GM19395 (cell line): ENCODE data around the gene PPY.
"Not testable (repeated sequence)": the region's sequence is repeated elsewhere in the genome, so short reads cannot be mapped to it uniquely, and the experiment has no call there.

Experiments used
- ATAC-seq: cut with Tn5 transposase; IDR thresholded peaks from one replicate; pipeline ENCODE4 v1.9.1; 2021; ENCODE audit warnings: mild to moderate bottlenecking, moderate library complexity; ENCODE audit not compliant: unreplicated experiment

The PPY gene

DNA sequence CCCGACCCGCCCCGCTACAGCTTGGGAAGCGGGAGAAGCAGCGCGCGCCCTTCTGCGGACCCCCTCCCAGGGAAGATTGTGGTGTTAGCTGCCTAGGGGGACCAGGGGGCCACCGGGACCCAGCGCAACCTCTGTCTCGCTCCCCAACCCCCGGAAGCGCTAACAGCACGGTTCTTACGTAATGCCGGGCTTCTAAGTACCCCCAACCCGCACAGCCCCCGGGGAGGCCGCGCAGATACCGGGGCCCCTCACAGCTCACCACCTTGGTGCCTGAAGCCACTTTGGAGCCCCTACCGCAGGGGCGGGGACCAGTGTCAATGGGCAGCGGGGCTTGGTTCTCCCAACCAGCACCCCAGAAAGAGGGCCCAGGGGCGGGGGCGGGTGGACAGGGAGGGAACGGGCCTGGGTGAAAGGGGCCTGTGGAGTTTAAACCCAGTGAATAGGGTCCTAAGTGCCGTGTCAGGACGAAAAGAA, 35.3 kb downstream of the PPY start:
- ATAC-seq = no peak

- no peak for ATAC-seq
These were observed 36.1 kb downstream of the PPY start for GRCh38 chr17:43905985-43906852.

DNA sequence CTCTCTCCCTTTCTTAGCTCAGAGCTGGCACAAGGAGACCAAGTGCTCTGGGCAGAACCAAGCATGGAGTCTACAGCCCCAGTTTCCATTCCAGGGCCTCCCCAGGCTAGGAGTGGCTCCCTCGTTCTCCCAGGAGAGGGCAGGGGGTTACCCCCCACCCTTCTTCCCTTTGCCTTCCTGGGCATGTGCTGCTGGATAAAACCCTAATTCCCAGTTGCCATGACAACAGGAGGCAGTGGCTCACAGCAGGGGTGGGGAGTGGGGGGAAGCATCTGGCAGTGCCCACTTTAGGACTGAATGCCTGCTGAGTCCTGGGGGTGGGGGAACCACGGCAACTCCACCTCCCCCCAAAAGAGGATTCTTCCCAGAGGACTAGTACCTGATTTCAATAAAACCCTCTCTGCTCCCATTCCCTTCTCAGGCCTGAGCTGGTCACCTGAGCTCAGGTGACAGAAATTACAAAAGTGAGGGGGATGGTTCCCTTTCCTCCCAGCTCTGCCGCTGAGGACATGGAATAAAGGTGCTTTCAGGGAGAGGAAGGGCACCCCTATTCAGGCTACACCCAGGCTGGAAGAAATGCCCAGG, 36.8 kb downstream of the PPY start:
- no peak for ATAC-seq

- no peak for ATAC-seq
These were observed 40.3 kb downstream of the PPY start for GRCh38 chr17:43901861-43902589.

- ATAC-seq = no peak
These were observed 41.2 kb downstream of the PPY start for GRCh38 chr17:43900858-43901754.

- no peak for ATAC-seq
These were observed 42.0 kb downstream of the PPY start for GRCh38 chr17:43900183-43900857.

GRCh38 chr17:43898446-43898845, 43.8 kb downstream of the PPY start:
- ATAC-seq = no peak

DNA sequence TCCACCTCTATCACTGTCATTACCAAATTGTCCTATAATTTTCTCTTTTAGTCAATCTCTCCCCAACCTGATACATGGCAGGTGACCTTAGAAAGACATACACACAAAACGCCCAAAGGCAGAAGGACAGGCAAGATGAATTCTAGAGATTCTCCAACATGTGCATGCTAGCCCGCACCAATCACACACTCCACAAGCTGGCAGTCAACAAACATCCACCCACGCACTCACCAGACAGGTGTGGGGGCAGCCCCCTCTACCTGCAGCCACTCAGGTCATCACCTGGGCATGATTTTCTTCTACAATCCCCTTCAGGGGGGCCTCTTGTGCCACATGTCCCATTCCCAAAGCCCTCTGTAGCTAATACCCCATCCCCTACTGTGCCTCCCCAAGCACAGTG, 44.4 kb downstream of the PPY start:
- ATAC-seq = no peak

GRCh38 chr17:43894494-43894893, 47.8 kb downstream of the PPY start:
- ATAC-seq = not testable (repeated sequence)

DNA sequence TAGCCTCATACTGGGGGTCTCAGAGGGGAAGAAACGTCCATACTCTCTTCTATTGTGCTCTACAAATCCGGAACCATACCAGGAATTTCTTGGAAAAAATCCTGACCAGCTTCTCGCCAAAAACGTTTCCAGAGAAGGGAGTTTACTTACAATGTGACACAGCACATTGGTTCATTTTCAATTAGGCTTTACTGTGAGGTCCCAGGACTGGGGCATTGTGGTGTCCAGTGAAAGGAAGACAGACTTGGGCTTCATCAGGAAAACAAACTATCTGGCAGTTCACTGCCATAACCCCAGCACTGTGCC, 49.7 kb downstream of the PPY start:
- ATAC-seq = no peak

GRCh38 chr17:43891851-43892646, 50.2 kb downstream of the PPY start:
- ATAC-seq = no peak
